ENCODE results near the gene CNTNAP2. TPM values are rescaled to one million over a fixed set of nuclear protein-coding genes. Genes with fewer than 3 reads are reported as not detected.

Gene CNTNAP2
- total and polyA plus RNA-seq, 4 donors = 41.3 to 127 (median 67.8) TPM

- WGBS (ENCODE audit: insufficient coverage) = 23% methylated on average over 5 of the region's 9 CpGs
- no peaks in the 10 kb centered on the region for H3K36me3 ChIP-seq (ENCODE audit: control insufficient read depth, insufficient read depth, low read length)
- peak in 2 of 6 donors; percentile 35 to 52 for DNase-seq (ENCODE audit: low read depth in 4 of 6, low spot score in 6 of 6)
Observed at GRCh38 chr7:146655928-146656797, 539.6 kb downstream of the CNTNAP2 start.

GRCh38 chr7:146656988-146657387 lies 540.4 kb downstream of the CNTNAP2 start:
- H3K27me3 ChIP-seq (ENCODE audit: control insufficient read depth, insufficient read depth, low read length) = no peaks in the 10 kb centered on the region
- WGBS (ENCODE audit: insufficient coverage) = no CpG with 5 or more reads among the region's 1 CpG
- no peaks in the 10 kb centered on the region for H3K9me3 ChIP-seq (ENCODE audit: control insufficient read depth, insufficient read depth, low read length)
- H3K27ac ChIP-seq (ENCODE audit: low read depth, low read length) = no peak overlapping the region
- no peak for DNase-seq (ENCODE audit: low read depth in 4 of 6, low spot score in 6 of 6)
- no peaks in the 10 kb centered on the region for H3K4me1 ChIP-seq (ENCODE audit: control insufficient read depth, insufficient read depth, low read length)
- H3K36me3 ChIP-seq (ENCODE audit: control insufficient read depth, insufficient read depth, low read length) = no peaks in the 10 kb centered on the region
- no peak overlapping the region for H3K4me3 ChIP-seq (ENCODE audit: low read depth, low read length)

More at GRCh38 chr7:146655928-146656797, 539.6 kb downstream of the CNTNAP2 start:
- Histone ChIP-seq H3K27me3 (ENCODE audit: control insufficient read depth, insufficient read depth, low read length) (no peaks in the 10 kb centered on the region), H3K27ac (ENCODE audit: low read depth, low read length) (no peak overlapping the region), H3K4me3 (ENCODE audit: low read depth, low read length) (no peak overlapping the region), H3K4me1 (ENCODE audit: control insufficient read depth, insufficient read depth, low read length) (no peaks in the 10 kb centered on the region), H3K9me3 (ENCODE audit: control insufficient read depth, insufficient read depth, low read length) (no peaks in the 10 kb centered on the region)

- DNase-seq (ENCODE audit: low read depth in 4 of 6, low spot score in 6 of 6) = no peak
- Histone ChIP-seq H3K36me3 (ENCODE audit: control insufficient read depth, insufficient read depth, low read length) (no peaks in the 10 kb centered on the region), H3K4me3 (ENCODE audit: low read depth, low read length) (no peak overlapping the region), H3K9me3 (ENCODE audit: control insufficient read depth, insufficient read depth, low read length) (no peaks in the 10 kb centered on the region), H3K27ac (ENCODE audit: low read depth, low read length) (no peak overlapping the region), H3K4me1 (ENCODE audit: control insufficient read depth, insufficient read depth, low read length) (no peaks in the 10 kb centered on the region), H3K27me3 (ENCODE audit: control insufficient read depth, insufficient read depth, low read length) (no peaks in the 10 kb centered on the region)
- WGBS (ENCODE audit: insufficient coverage) = 89% methylated on average over 4 of the region's 4 CpGs
Observed at GRCh38 chr7:146658604-146659003, 542.0 kb downstream of the CNTNAP2 start.

GRCh38 chr7:146659732-146660131 lies 543.1 kb downstream of the CNTNAP2 start:
- H3K4me1 ChIP-seq (ENCODE audit: control insufficient read depth, insufficient read depth, low read length) = no peaks in the 10 kb centered on the region
- peak in 2 of 6 donors; percentile 64 for DNase-seq (ENCODE audit: low read depth in 4 of 6, low spot score in 6 of 6)
- WGBS (ENCODE audit: insufficient coverage) = no CpG with 5 or more reads among the region's 3 CpGs

GRCh38 chr7:146660839-146661238 lies 544.2 kb downstream of the CNTNAP2 start:
- WGBS (ENCODE audit: insufficient coverage) = 17% methylated on average over 2 of the region's 5 CpGs
- Histone ChIP-seq H3K4me1 (ENCODE audit: control insufficient read depth, insufficient read depth, low read length) (no peaks in the 10 kb centered on the region), H3K9me3 (ENCODE audit: control insufficient read depth, insufficient read depth, low read length) (no peaks in the 10 kb centered on the region), H3K27me3 (ENCODE audit: control insufficient read depth, insufficient read depth, low read length) (no peaks in the 10 kb centered on the region), H3K27ac (ENCODE audit: low read depth, low read length) (no peak overlapping the region), H3K4me3 (ENCODE audit: low read depth, low read length) (no peak overlapping the region), H3K36me3 (ENCODE audit: control insufficient read depth, insufficient read depth, low read length) (no peaks in the 10 kb centered on the region)
- DNase-seq (ENCODE audit: low read depth in 4 of 6, low spot score in 6 of 6) = peak in 2 of 6 donors; percentile 49 to 61

More at GRCh38 chr7:146659732-146660131, 543.1 kb downstream of the CNTNAP2 start:
- H3K9me3 ChIP-seq (ENCODE audit: control insufficient read depth, insufficient read depth, low read length) = no peaks in the 10 kb centered on the region
- H3K27ac ChIP-seq (ENCODE audit: low read depth, low read length) = no peak overlapping the region
- no peak overlapping the region for H3K4me3 ChIP-seq (ENCODE audit: low read depth, low read length)
- no peaks in the 10 kb centered on the region for H3K27me3 ChIP-seq (ENCODE audit: control insufficient read depth, insufficient read depth, low read length)
- H3K36me3 ChIP-seq (ENCODE audit: control insufficient read depth, insufficient read depth, low read length) = no peaks in the 10 kb centered on the region

GRCh38 chr7:146661435-146661834 lies 544.8 kb downstream of the CNTNAP2 start:
- H3K27ac ChIP-seq (ENCODE audit: low read depth, low read length) = no peak overlapping the region
- H3K4me3 ChIP-seq (ENCODE audit: low read depth, low read length) = no peak overlapping the region
- H3K27me3 ChIP-seq (ENCODE audit: control insufficient read depth, insufficient read depth, low read length) = no peaks in the 10 kb centered on the region
- no peaks in the 10 kb centered on the region for H3K4me1 ChIP-seq (ENCODE audit: control insufficient read depth, insufficient read depth, low read length)
- no peak for DNase-seq (ENCODE audit: low read depth in 4 of 6, low spot score in 6 of 6)
- H3K36me3 ChIP-seq (ENCODE audit: control insufficient read depth, insufficient read depth, low read length) = no peaks in the 10 kb centered on the region
- H3K9me3 ChIP-seq (ENCODE audit: control insufficient read depth, insufficient read depth, low read length) = no peaks in the 10 kb centered on the region

GRCh38 chr7:146661929-146662328 lies 545.3 kb downstream of the CNTNAP2 start:
- Histone ChIP-seq H3K27me3 (ENCODE audit: control insufficient read depth, insufficient read depth, low read length) (no peaks in the 10 kb centered on the region), H3K4me3 (ENCODE audit: low read depth, low read length) (no peak overlapping the region), H3K36me3 (ENCODE audit: control insufficient read depth, insufficient read depth, low read length) (no peaks in the 10 kb centered on the region), H3K9me3 (ENCODE audit: control insufficient read depth, insufficient read depth, low read length) (no peaks in the 10 kb centered on the region), H3K27ac (ENCODE audit: low read depth, low read length) (no peak overlapping the region), H3K4me1 (ENCODE audit: control insufficient read depth, insufficient read depth, low read length) (no peaks in the 10 kb centered on the region)
- no peak for DNase-seq (ENCODE audit: low read depth in 4 of 6, low spot score in 6 of 6)
- 94% methylated on average over 8 of the region's 12 CpGs for WGBS (ENCODE audit: insufficient coverage)

- Histone ChIP-seq H3K4me3 (ENCODE audit: low read depth, low read length) (no peak overlapping the region), H3K4me1 (ENCODE audit: control insufficient read depth, insufficient read depth, low read length) (no peaks in the 10 kb centered on the region), H3K27me3 (ENCODE audit: control insufficient read depth, insufficient read depth, low read length) (no peaks in the 10 kb centered on the region), H3K36me3 (ENCODE audit: control insufficient read depth, insufficient read depth, low read length) (no peaks in the 10 kb centered on the region), H3K9me3 (ENCODE audit: control insufficient read depth, insufficient read depth, low read length) (no peaks in the 10 kb centered on the region), H3K27ac (ENCODE audit: low read depth, low read length) (no peak overlapping the region)
- DNase-seq (ENCODE audit: low read depth in 4 of 6, low spot score in 6 of 6) = no peak
- WGBS (ENCODE audit: insufficient coverage) = 97% methylated on average over 6 of the region's 12 CpGs
Observed at GRCh38 chr7:146665023-146665422, 548.4 kb downstream of the CNTNAP2 start.

- Histone ChIP-seq H3K36me3 (ENCODE audit: control insufficient read depth, insufficient read depth, low read length) (no peaks in the 10 kb centered on the region), H3K27ac (ENCODE audit: low read depth, low read length) (no peak overlapping the region), H3K4me1 (ENCODE audit: control insufficient read depth, insufficient read depth, low read length) (no peaks in the 10 kb centered on the region), H3K4me3 (ENCODE audit: low read depth, low read length) (no peak overlapping the region), H3K9me3 (ENCODE audit: control insufficient read depth, insufficient read depth, low read length) (no peaks in the 10 kb centered on the region), H3K27me3 (ENCODE audit: control insufficient read depth, insufficient read depth, low read length) (no peaks in the 10 kb centered on the region)
- no peak for DNase-seq (ENCODE audit: low read depth in 4 of 6, low spot score in 6 of 6)
- no CpG with 5 or more reads among the region's 2 CpGs for WGBS (ENCODE audit: insufficient coverage)
Observed at GRCh38 chr7:146670532-146670931, 553.9 kb downstream of the CNTNAP2 start.

GRCh38 chr7:146681487-146681886 lies 564.9 kb downstream of the CNTNAP2 start:
- Histone ChIP-seq H3K4me3 (ENCODE audit: low read depth, low read length) (no peak overlapping the region), H3K36me3 (ENCODE audit: control insufficient read depth, insufficient read depth, low read length) (no peaks in the 10 kb centered on the region), H3K4me1 (ENCODE audit: control insufficient read depth, insufficient read depth, low read length) (no peaks in the 10 kb centered on the region), H3K27me3 (ENCODE audit: control insufficient read depth, insufficient read depth, low read length) (no peaks in the 10 kb centered on the region), H3K27ac (ENCODE audit: low read depth, low read length) (no peak overlapping the region), H3K9me3 (ENCODE audit: control insufficient read depth, insufficient read depth, low read length) (no peaks in the 10 kb centered on the region)
- no peak for DNase-seq (ENCODE audit: low read depth in 4 of 6, low spot score in 6 of 6)
